Ovary (tissue), 9 donors: ENCODE measurements around the gene ALOX12B. TPM values are rescaled to one million over a fixed set of nuclear protein-coding genes. Genes with fewer than 3 reads are reported as not detected.

Experiments
- DNase-seq, 5 donors: peaks; one replicate each; pipeline ENCODE4 v3.0.0-alpha.2; 2019 to 2020
- H3K27ac ChIP-seq, 2 donors: fragments of 200-600 bp; one replicate each; pipeline versions ENCODE4 v1.5.1 to v1.8.0; 2019 to 2022
- H3K27me3 ChIP-seq: fragments of 200-600 bp; one replicate; pipeline ENCODE4 v1.8.0; 2022
- H3K36me3 ChIP-seq: fragments of 200-600 bp; sonication (generic); one replicate; pipeline ENCODE4 v1.5.1; 2019
- H3K4me1 ChIP-seq: one replicate; pipeline ENCODE4 v1.8.1; 2013; ENCODE audit warnings: mild to moderate bottlenecking, moderate library complexity; ENCODE audit not compliant: insufficient read depth
- H3K4me3 ChIP-seq: fragments of 200-600 bp; sonication (generic); one replicate; pipeline ENCODE4 v1.5.1; 2017
- H3K9me3 ChIP-seq, 2 donors: fragments of 200-600 bp in 1 of 2; sonication (generic) in 1 of 2; one replicate each; pipeline versions ENCODE4 v1.5.1 to v1.8.1; 2013 to 2019; ENCODE audit warnings: mild to moderate bottlenecking in 1 of 2, moderate library complexity in 1 of 2
- EP300 ChIP-seq: sonication (generic); formaldehyde crosslinking; IDR thresholded peaks from one replicate; pipeline ENCODE4 v1.6.1; 2017; ENCODE audit warnings: antibody characterized with exemption
- POLR2A ChIP-seq: fragments of 450-650 bp; IDR thresholded peaks from one replicate; pipeline ENCODE4 v1.6.1; 2017; ENCODE audit warnings: antibody characterized with exemption, mild to moderate bottlenecking, moderate library complexity
- WGBS, 3 donors: extraction: QIAGEN DNeasy Blood & Tissue Kit in 1 of 3; methylation state at CpG; one replicate each; pipeline versions ENCODE4 v1.1.5 to v1.1.7; 2013 to 2017; 5-methylcytosine and 5-hydroxymethylcytosine counted together
- intact Hi-C, 4 donors: fragments of 100-400 bp; cut with DNase I; formaldehyde crosslinking; loops; one replicate each; pipeline versions ENCODE4 v1.11.0 to v1.15.1; 2022 to 2023
- polyA plus RNA-seq, 2 donors: library from polyadenylated mRNA; stranded (reverse); fragments of 200-250 nt in 1 of 2; fragments of 350-450 nt in 1 of 2; fragmentation: Illumina TruSeq in 1 of 2; extraction: RNeasy Lipid Tissue Mini Kit (QIAGEN cat#74804) in 1 of 2; gene quantifications; one replicate each; pipeline ENCODE4 v1.2.3, GENCODE V29; 2013 to 2014
- total RNA-seq, 7 donors: library from RNA; depleted of rRNA in 2 of 7; stranded (reverse); fragments of >200 nt in 2 of 7; fragmentation: NEBNext Ultra II Directional in 3 of 7; extraction: Animal tissue kit (Norgen Biotek cat#: 25700) in 3 of 7; gene quantifications; one replicate each; pipeline versions ENCODE4 v1.1.0 to v1.2.4, GENCODE V29; 2016 to 2023
- TF ChIP-seq, protein P1 (sequence below), 3 donors: fragments of 450-650 bp in 2 of 3; fragments of 200-600 bp in 1 of 3; IDR thresholded peaks; one replicate each; pipeline versions ENCODE4 v1.5.1 to v1.8.0; 2016 to 2022; ENCODE audit warnings: antibody characterized with exemption in 3 of 3, mild to moderate bottlenecking in 1 of 3
- donor health status: DM: no; HTN: no; CAD: no; lungs with moderate emphysema.
- donor health status: DM: no; HTN: no; CAD: no.
- donor health status: Bipolar disorder and iron deficiency.
- donor health status: DM: yes; HTN: yes; CAD: no.
- donor health status: DM: no; HTN: no; CAD: no.
- donor health status: DM: yes; HTN: yes; CAD: no.

ALOX12B gene
- total and polyA plus RNA-seq, 9 donors, result 0.70 TPM; not detected in 8

DNA sequence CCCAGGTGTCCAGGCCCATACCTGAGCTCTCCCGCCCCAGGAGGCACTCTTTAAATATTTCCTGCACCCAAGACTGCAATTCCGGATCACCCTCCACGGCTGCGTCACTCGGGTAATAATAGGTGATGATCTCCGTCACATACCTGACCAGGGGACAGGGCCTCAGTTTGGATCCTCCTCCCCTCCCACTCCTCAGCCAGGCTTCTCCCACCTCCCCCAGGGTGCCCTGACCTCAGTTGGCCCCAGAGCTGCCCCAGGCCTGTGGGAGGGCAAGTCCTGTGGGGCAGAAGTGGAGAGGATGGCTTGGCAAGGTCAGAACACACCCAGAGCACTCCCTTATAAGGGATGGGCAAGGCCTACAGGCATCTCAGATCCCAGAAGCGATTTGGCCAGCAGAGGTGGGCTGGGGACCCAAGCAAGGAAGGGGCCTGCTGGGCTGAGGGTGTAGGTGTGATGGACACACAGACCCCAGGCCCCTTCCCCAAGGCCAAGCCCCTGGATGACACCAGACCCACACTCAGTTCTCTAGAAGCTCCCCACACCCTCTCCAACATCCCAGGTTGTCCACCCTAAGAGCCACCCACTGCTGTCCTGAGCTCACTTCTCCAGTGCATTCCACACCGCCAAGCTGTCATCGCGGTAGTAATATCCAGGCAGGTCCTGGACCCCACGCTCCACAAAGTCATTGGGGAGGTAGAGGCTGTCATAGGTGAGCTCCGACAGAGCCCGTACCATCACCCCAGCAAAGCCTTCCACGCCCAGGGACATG is 11.8 kb downstream of the ALOX12B start:
- no peaks in the 10 kb centered on the region for H3K9me3 ChIP-seq
- intact Hi-C loops, result loop anchor here in 2 of 4 donors (5.0 to 10.0 kb wide), 2 partner anchors 227 to 229 kb away; no protein-coding TSS in a partner anchor
- peaks cover 5% of the 10 kb centered on the region for H3K4me1 ChIP-seq
- no peak for TF ChIP-seq EP300
- TF ChIP-seq, protein P1, sequence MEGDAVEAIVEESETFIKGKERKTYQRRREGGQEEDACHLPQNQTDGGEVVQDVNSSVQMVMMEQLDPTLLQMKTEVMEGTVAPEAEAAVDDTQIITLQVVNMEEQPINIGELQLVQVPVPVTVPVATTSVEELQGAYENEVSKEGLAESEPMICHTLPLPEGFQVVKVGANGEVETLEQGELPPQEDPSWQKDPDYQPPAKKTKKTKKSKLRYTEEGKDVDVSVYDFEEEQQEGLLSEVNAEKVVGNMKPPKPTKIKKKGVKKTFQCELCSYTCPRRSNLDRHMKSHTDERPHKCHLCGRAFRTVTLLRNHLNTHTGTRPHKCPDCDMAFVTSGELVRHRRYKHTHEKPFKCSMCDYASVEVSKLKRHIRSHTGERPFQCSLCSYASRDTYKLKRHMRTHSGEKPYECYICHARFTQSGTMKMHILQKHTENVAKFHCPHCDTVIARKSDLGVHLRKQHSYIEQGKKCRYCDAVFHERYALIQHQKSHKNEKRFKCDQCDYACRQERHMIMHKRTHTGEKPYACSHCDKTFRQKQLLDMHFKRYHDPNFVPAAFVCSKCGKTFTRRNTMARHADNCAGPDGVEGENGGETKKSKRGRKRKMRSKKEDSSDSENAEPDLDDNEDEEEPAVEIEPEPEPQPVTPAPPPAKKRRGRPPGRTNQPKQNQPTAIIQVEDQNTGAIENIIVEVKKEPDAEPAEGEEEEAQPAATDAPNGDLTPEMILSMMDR (IDR thresholded peaks at IDR 0.05), result no peak
- no peak for TF ChIP-seq POLR2A
- no peak for DNase-seq
- no peak overlapping the region for H3K4me3 ChIP-seq
- no peaks in the 10 kb centered on the region for H3K27me3 ChIP-seq
- 87 to 88% (median 88%) methylated on average over 14 of the region's 14 CpGs for WGBS, 3 donors
- H3K36me3 ChIP-seq, result no peaks in the 10 kb centered on the region
- no peak overlapping the region for H3K27ac ChIP-seq

DNA sequence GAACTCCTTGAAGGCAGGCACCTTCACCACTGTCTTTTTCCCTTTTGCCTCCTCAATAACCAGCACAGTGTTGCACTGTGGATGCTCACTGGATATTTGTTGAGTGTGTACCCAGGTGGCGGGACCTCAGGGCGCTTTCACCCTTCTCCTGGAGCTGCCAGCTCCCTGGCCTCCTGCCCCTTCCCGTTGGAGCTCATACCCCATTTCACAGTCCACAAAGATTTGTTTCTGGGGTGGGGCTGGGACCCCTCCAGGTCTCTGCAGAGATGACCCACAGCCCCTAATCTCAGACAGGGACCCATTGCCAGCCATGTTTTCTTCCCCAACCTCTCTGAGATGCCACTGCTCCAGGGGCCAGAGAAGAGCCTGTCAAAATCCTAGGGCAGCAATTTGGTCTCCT is 12.4 kb downstream of the ALOX12B start:
- DNase-seq, result no peak
- Histone ChIP-seq H3K27me3 (no peaks in the 10 kb centered on the region), H3K9me3 (no peaks in the 10 kb centered on the region), H3K27ac (no peak overlapping the region), H3K4me3 (no peak overlapping the region), H3K36me3 (no peaks in the 10 kb centered on the region), H3K4me1 (peaks cover 3% of the 10 kb centered on the region)
- TF ChIP-seq, protein P1 (IDR thresholded peaks at IDR 0.05), result no peak
- TF ChIP-seq EP300, result no peak
- TF ChIP-seq POLR2A, result no peak
- 81 to 96% (median 91%) methylated on average over 3 of the region's 3 CpGs for WGBS, 3 donors
- intact Hi-C loops, result loop anchor here in 2 of 4 donors (5.0 to 10.0 kb wide), 2 partner anchors 227 to 230 kb away; no protein-coding TSS in a partner anchor

- Histone ChIP-seq H3K9me3 (no peaks in the 10 kb centered on the region), H3K4me3 (no peak overlapping the region), H3K27me3 (no peaks in the 10 kb centered on the region), H3K27ac (no peak overlapping the region), H3K4me1 (peaks cover 3% of the 10 kb centered on the region), H3K36me3 (no peaks in the 10 kb centered on the region)
- intact Hi-C loops, result loop anchor here in 2 of 4 donors (5.0 to 10.0 kb wide), 2 partner anchors 228 to 230 kb away; no protein-coding TSS in a partner anchor
- TF ChIP-seq EP300, result no peak
- TF ChIP-seq, protein P1 (IDR thresholded peaks at IDR 0.05), result no peak
- no peak for TF ChIP-seq POLR2A
- 22 to 37% (median 33%) methylated on average over 7 of the region's 7 CpGs for WGBS, 3 donors
- no peak for DNase-seq
Measured at GRCh38 chr17:8074554-8074953, 13.0 kb downstream of the ALOX12B start.

DNA sequence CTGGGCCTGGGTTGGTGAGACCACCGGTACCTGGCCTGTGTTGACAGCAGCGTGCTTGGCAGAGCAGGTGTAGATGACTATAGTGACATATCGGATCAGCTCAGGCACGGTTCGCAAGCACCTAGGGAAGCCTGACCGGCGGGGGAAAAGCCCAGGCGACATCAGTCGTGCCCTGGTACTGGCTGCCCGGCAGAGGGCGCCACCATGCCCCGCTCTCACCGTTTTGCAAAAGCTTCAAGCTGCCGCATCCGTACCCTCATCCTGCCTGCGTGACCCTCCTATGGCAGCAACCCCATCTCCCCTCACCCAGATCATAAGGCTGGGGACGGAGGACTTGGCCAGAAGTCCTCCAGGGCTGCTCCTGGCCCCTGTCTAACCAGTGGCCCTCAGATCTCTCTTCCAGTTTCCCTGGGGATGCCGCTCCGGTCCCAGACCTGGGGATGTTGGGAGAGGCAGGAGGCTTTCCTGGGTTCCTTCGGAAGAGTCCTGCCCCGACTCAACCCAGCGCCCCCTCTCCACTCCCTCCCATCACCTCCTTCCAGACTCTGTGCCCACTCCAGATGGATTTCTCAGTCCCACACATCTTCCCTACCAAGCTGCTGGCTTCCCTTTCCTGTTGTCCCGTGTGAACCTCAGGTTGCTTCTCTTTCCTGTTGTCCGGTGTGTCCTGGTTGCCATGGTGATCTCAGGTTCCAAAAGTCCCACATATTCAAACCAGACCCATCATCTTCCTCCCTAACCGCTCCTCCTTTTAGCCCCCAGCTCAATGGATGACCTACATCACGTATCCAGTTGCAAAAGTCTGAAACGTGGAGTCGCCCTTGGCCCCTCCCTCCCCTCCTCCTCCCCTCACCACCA is 13.7 kb downstream of the ALOX12B start:
- intact Hi-C loops, result loop anchor here in 2 of 4 donors (5.0 to 10.0 kb wide), 2 partner anchors 228 to 231 kb away; no protein-coding TSS in a partner anchor
- Histone ChIP-seq H3K27ac (no peak overlapping the region), H3K4me1 (no peaks in the 10 kb centered on the region), H3K9me3 (no peaks in the 10 kb centered on the region), H3K36me3 (no peaks in the 10 kb centered on the region), H3K4me3 (no peak overlapping the region), H3K27me3 (no peaks in the 10 kb centered on the region)
- DNase-seq, result peak; percentile 33 to 70 (median 58)
- 2 to 6% (median 3%) methylated on average over 28 of the region's 28 CpGs for WGBS, 3 donors
- TF ChIP-seq, protein P1 (IDR thresholded peaks at IDR 0.05), result peak in 2 of 3 donors; percentile 35 to 49
- TF ChIP-seq POLR2A, result no peak
